GM19239 (cell line): ENCODE results near the gene WDR59.
A peak's percentile ranks its signal among the peaks of the same experiment; 100 is the strongest.
"Not testable (repeated sequence)": the region's sequence is repeated elsewhere in the genome, so short reads cannot be mapped to it uniquely, and the experiment has no call there.

ENCODE experiments used
- DNase-seq: peaks from one replicate; pipeline ENCODE4 v3.0.0; 2011; ENCODE audit warnings: low spot score; ENCODE audit not compliant: insufficient read length
- FAIRE-seq: peaks from 2 replicates; lab custom pipeline; 2011; peaks lifted over from hg19 to GRCh38; lab: Jason Lieb, UNC

The WDR59 gene

GRCh38 chr16:74874123-74874522 lies 110.8 kb downstream of the WDR59 start:
- DNase-seq = no peak
- FAIRE-seq = no peak

GRCh38 chr16:74872302-74872701 lies 112.6 kb downstream of the WDR59 start:
- DNase-seq (no peak), FAIRE-seq (no peak)

- FAIRE-seq (no peak), DNase-seq (no peak)
Measured at GRCh38 chr16:74871608-74872007, 113.3 kb downstream of the WDR59 start.

- DNase-seq (no peak), FAIRE-seq (no peak)
Measured at GRCh38 chr16:74868501-74868900, 116.4 kb downstream of the WDR59 start.

GRCh38 chr16:74868035-74868434 lies 116.9 kb downstream of the WDR59 start:
- no peak for FAIRE-seq
- DNase-seq = no peak

- FAIRE-seq = no peak
Measured at GRCh38 chr16:74867281-74867849, 117.6 kb downstream of the WDR59 start.

GRCh38 chr16:74865922-74866598 lies 118.9 kb downstream of the WDR59 start:
- no peak for FAIRE-seq
- DNase-seq = no peak

More at GRCh38 chr16:74867281-74867849, 117.6 kb downstream of the WDR59 start:
- DNase-seq = no peak

GRCh38 chr16:74862743-74863244 lies 122.1 kb downstream of the WDR59 start:
- FAIRE-seq = peak; percentile 83
- DNase-seq = peak; percentile 53

GRCh38 chr16:74852500-74852875 lies 132.4 kb downstream of the WDR59 start:
- FAIRE-seq (no peak), DNase-seq (no peak)

- FAIRE-seq = no peak
- no peak for DNase-seq
Measured at GRCh38 chr16:74850027-74850426, 134.9 kb downstream of the WDR59 start.

- DNase-seq = no peak
- FAIRE-seq = no peak
Measured at GRCh38 chr16:74847202-74847601, 137.7 kb downstream of the WDR59 start.

- FAIRE-seq (no peak), DNase-seq (no peak)
Measured at GRCh38 chr16:74846714-74847113, 138.2 kb downstream of the WDR59 start.

GRCh38 chr16:74844041-74844980 lies 140.6 kb downstream of the WDR59 start:
- DNase-seq (no peak), FAIRE-seq (no peak)

- FAIRE-seq, DNase-seq: not testable (repeated sequence)
Measured at GRCh38 chr16:74843381-74844035, 141.4 kb downstream of the WDR59 start.

GRCh38 chr16:74842413-74842812 lies 142.5 kb downstream of the WDR59 start:
- DNase-seq = no peak
- no peak for FAIRE-seq

GRCh38 chr16:74841904-74842303 lies 143.0 kb downstream of the WDR59 start:
- DNase-seq (no peak), FAIRE-seq (no peak)

GRCh38 chr16:74841469-74841868 lies 143.5 kb downstream of the WDR59 start:
- no peak for FAIRE-seq

GRCh38 chr16:74837056-74837455 lies 147.9 kb downstream of the WDR59 start:
- FAIRE-seq = no peak

More at GRCh38 chr16:74841469-74841868, 143.5 kb downstream of the WDR59 start:
- no peak for DNase-seq

GRCh38 chr16:74836111-74836671 lies 148.7 kb downstream of the WDR59 start:
- FAIRE-seq (no peak), DNase-seq (no peak)

More at GRCh38 chr16:74837056-74837455, 147.9 kb downstream of the WDR59 start:
- no peak for DNase-seq

- FAIRE-seq = no peak
Measured at GRCh38 chr16:74832228-74832627, 152.7 kb downstream of the WDR59 start.

More at GRCh38 chr16:74832228-74832627, 152.7 kb downstream of the WDR59 start:
- DNase-seq = no peak
